Right lobe of liver (tissue), 4 donors: ENCODE results near the gene GNG4.

ENCODE experiments used
- POLR2A ChIP-seq: fragments of 450-650 bp; IDR thresholded peaks from one replicate; pipeline ENCODE4 v1.6.1; 2017; ENCODE audit warnings: antibody characterized with exemption, mild to moderate bottlenecking
- TF ChIP-seq, protein P1 (sequence below), 4 donors: fragments of 200-600 bp in 3 of 4; fragments of 450-650 bp in 1 of 4; IDR thresholded peaks; one replicate each; pipeline versions ENCODE4 v1.5.1 to v1.8.0; 2016 to 2022; ENCODE audit warnings: antibody characterized with exemption in 4 of 4, mild to moderate bottlenecking in 2 of 4
- donor health status: DM: no; HTN: no; CAD: no.
- donor health status: DM: no; HTN: no; CAD: no.
- donor health status: DM: no; HTN: yes; CAD: no.

DNA sequence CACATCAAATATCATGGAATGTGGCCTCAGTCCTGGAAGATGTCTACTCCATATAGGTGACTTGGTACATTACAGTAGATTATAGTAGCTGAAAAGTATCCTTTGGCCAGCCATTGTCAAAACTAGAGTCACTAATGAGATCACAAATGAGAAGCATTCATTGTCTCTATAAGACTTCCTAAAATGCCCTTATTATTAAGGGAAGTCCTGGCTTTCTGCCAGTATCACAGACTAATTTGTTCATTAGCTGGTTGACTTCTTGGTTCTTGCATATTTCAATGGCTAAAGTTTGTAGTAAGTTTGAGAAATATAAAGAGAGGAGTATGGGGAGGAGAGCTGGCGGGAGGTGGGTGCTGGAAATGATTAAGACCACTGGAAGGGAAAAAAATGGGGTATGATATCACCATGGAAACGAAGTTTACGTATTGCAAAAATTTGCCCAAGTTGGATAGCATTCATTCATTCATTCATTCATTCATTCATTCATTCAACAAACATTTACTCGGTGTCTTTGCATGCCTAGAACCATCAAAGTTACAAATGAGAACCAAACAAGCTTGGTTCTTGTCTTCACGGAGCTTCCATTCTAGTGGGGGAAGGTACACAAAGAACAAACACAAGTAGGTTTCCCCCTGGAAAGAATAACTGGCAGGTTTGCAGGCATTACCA, 133.6 kb downstream of the GNG4 start:
- TF ChIP-seq, protein P1, sequence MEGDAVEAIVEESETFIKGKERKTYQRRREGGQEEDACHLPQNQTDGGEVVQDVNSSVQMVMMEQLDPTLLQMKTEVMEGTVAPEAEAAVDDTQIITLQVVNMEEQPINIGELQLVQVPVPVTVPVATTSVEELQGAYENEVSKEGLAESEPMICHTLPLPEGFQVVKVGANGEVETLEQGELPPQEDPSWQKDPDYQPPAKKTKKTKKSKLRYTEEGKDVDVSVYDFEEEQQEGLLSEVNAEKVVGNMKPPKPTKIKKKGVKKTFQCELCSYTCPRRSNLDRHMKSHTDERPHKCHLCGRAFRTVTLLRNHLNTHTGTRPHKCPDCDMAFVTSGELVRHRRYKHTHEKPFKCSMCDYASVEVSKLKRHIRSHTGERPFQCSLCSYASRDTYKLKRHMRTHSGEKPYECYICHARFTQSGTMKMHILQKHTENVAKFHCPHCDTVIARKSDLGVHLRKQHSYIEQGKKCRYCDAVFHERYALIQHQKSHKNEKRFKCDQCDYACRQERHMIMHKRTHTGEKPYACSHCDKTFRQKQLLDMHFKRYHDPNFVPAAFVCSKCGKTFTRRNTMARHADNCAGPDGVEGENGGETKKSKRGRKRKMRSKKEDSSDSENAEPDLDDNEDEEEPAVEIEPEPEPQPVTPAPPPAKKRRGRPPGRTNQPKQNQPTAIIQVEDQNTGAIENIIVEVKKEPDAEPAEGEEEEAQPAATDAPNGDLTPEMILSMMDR (IDR thresholded peaks at IDR 0.05) = no peak
- TF ChIP-seq POLR2A = no peak
